WTC11 (cell line): ENCODE data around the gene TCF15.

ENCODE experiments used
- E2F1 ChIP-seq: sonication (generic); formaldehyde crosslinking; IDR thresholded peaks from 2 replicates; pipeline ENCODE4 v1.8.0; 2022; ENCODE audit warnings: mild to moderate bottlenecking, missing genetic modification reagents
- HMGXB4 ChIP-seq: sonication (generic); formaldehyde crosslinking; IDR thresholded peaks from 2 replicates; pipeline ENCODE4 v1.8.1; 2023; ENCODE audit warnings: mild to moderate bottlenecking, moderate library complexity, missing genetic modification reagents
- TEAD4 ChIP-seq: sonication (generic); formaldehyde crosslinking; IDR thresholded peaks from 2 replicates; pipeline ENCODE4 v1.8.0; 2022; ENCODE audit warnings: mild to moderate bottlenecking, missing genetic modification reagents
- TF ChIP-seq, protein P1 (sequence below): sonication (generic); formaldehyde crosslinking; IDR thresholded peaks from 2 replicates; pipeline ENCODE4 v1.8.1; 2023; ENCODE audit warnings: mild to moderate bottlenecking, missing genetic modification reagents
- TF ChIP-seq, protein P2 (sequence below): sonication (generic); formaldehyde crosslinking; IDR thresholded peaks from 2 replicates; pipeline ENCODE4 v1.8.1; 2022; ENCODE audit warnings: low read depth, missing genetic modification reagents, borderline replicate concordance
- TF ChIP-seq, protein P3 (sequence below): fragments of 200-600 bp; IDR thresholded peaks from 2 replicates; pipeline ENCODE4 v1.8.0; 2022; ENCODE audit warnings: antibody characterized with exemption

DNA sequence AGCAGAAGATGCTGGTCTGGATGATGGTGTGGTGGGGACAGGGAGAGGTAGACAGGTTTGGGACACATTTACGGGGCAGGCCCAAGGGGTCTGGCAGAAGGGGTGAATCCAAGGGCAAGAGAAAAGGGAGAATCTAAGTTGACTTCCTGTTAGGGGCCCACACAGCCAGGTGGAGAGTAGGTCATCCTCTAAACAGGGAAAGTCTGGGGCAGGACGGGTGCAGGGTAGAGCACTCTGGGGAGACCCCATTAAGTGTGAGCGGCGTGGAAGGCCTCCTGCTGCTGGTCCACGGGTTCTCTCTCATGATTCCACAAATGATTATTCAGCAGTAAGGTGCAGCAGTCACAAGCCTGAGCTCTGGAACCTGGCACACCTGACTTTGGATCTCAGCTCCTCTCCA is 40.2 kb upstream of the TCF15 start:
- TF ChIP-seq, protein P1, sequence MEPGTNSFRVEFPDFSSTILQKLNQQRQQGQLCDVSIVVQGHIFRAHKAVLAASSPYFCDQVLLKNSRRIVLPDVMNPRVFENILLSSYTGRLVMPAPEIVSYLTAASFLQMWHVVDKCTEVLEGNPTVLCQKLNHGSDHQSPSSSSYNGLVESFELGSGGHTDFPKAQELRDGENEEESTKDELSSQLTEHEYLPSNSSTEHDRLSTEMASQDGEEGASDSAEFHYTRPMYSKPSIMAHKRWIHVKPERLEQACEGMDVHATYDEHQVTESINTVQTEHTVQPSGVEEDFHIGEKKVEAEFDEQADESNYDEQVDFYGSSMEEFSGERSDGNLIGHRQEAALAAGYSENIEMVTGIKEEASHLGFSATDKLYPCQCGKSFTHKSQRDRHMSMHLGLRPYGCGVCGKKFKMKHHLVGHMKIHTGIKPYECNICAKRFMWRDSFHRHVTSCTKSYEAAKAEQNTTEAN (CRISPR knock-in tag) = no peak
- TF ChIP-seq HMGXB4 (CRISPR knock-in tag) (no peak), TEAD4 (CRISPR knock-in tag) (no peak), E2F1 (CRISPR knock-in tag) (no peak)
- TF ChIP-seq, protein P2, sequence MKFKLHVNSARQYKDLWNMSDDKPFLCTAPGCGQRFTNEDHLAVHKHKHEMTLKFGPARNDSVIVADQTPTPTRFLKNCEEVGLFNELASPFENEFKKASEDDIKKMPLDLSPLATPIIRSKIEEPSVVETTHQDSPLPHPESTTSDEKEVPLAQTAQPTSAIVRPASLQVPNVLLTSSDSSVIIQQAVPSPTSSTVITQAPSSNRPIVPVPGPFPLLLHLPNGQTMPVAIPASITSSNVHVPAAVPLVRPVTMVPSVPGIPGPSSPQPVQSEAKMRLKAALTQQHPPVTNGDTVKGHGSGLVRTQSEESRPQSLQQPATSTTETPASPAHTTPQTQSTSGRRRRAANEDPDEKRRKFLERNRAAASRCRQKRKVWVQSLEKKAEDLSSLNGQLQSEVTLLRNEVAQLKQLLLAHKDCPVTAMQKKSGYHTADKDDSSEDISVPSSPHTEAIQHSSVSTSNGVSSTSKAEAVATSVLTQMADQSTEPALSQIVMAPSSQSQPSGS (CRISPR knock-in tag) = no peak
- TF ChIP-seq, protein P3, sequence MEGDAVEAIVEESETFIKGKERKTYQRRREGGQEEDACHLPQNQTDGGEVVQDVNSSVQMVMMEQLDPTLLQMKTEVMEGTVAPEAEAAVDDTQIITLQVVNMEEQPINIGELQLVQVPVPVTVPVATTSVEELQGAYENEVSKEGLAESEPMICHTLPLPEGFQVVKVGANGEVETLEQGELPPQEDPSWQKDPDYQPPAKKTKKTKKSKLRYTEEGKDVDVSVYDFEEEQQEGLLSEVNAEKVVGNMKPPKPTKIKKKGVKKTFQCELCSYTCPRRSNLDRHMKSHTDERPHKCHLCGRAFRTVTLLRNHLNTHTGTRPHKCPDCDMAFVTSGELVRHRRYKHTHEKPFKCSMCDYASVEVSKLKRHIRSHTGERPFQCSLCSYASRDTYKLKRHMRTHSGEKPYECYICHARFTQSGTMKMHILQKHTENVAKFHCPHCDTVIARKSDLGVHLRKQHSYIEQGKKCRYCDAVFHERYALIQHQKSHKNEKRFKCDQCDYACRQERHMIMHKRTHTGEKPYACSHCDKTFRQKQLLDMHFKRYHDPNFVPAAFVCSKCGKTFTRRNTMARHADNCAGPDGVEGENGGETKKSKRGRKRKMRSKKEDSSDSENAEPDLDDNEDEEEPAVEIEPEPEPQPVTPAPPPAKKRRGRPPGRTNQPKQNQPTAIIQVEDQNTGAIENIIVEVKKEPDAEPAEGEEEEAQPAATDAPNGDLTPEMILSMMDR = no peak
